RWPE1 (cell line): ENCODE results near the gene OMD.

Experiments used
- CTCF ChIA-PET: fragments of 350-600 bp; sonication (Branson Sonifier 250); formaldehyde crosslinking; extraction: SDS; loops from one replicate; lab custom pipeline; 2021; lab: Yijun Ruan, JAX
- POLR2A ChIA-PET: fragments of 400-600 bp; formaldehyde crosslinking; extraction: SDS; loops from one replicate; lab custom pipeline; 2020; ENCODE audit warnings: antibody characterized with exemption; ENCODE audit not compliant: low non-redundant PET; lab: Yijun Ruan, JAX
- DNase-seq: peaks from one replicate; pipeline ENCODE4 v3.0.0; 2012; ENCODE audit warnings: low spot score
- H3K27ac ChIP-seq: fragments of 450-650 bp; 2 replicates; pipeline ENCODE4 v1.5.1; 2017
- CTCF ChIP-seq: fragments of 450-650 bp; conservative IDR thresholded peaks from 2 replicates; pipeline ENCODE4 v1.5.1; 2017; ENCODE audit warnings: low read depth, mild to moderate bottlenecking

The OMD gene

DNA sequence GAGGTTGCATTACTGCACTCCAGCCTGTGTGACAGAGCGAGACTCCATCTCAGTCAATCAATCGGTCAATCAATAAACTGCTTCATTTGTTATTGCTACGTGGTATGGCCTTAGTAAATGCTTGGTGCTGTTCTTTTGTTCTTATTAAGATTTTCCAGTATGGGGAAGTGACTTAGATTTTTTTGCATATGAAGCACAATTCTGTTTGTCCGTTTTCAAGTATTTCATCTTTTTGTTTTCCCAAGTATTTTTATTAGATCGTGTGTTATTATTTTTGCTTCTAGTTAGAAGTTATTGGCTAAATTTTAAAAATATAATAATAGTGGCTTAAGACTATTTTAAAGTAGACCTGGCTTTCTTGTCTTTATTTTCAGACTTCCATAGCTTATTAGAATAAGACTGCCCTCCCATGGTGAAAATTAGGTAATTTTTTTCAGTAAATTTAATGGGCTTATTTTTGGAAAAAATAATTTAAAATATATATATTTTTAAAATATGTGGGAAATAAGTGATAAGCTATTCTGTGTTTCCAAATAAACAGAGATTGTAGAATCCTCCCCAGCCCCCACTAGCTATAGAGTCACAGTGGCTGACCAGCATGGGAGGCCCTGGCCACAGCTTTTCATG, 14.7 kb upstream of the OMD start:
- POLR2A ChIA-PET = no interaction called here
- CTCF ChIA-PET = interaction anchor here (0.6 to 1.3 kb wide), 6 partner anchors 9 to 670 kb away, joined by 3 to 4 read pairs (median 4); no protein-coding TSS in a partner anchor
- DNase-seq = peak; percentile 38
- TF ChIP-seq CTCF = peak; percentile 21; the same call in 1 of the 2 replicates
- no peak overlapping the region for H3K27ac ChIP-seq

GRCh38 chr9:92435263-92435662, 11.0 kb upstream of the OMD start:
- ChIA-PET POLR2A (no interaction called here), CTCF (no interaction called here)
- TF ChIP-seq CTCF = no peak
- H3K27ac ChIP-seq = no peak overlapping the region
- DNase-seq = no peak

GRCh38 chr9:92432972-92433548, 8.8 kb upstream of the OMD start:
- ChIA-PET POLR2A (no interaction called here), CTCF (no interaction called here)
- no peak for DNase-seq
- no peak overlapping the region for H3K27ac ChIP-seq
- no peak for TF ChIP-seq CTCF

- CTCF ChIA-PET = interaction anchor here (0.6 to 0.7 kb wide), 2 partner anchors 8 to 158 kb away, joined by 3 to 8 read pairs; no protein-coding TSS in a partner anchor
- H3K27ac ChIP-seq = no peak overlapping the region
- POLR2A ChIA-PET = no interaction called here
- no peak for TF ChIP-seq CTCF
- DNase-seq = no peak
Measured at GRCh38 chr9:92432350-92432749, 8.1 kb upstream of the OMD start.

GRCh38 chr9:92429836-92430235, 5.6 kb upstream of the OMD start:
- DNase-seq = no peak
- H3K27ac ChIP-seq = no peak overlapping the region
- ChIA-PET POLR2A (no interaction called here), CTCF (interaction anchor here (1.1 kb wide), 1 partner anchor 9 kb away, joined by 4 read pairs; no protein-coding TSS in a partner anchor)
- TF ChIP-seq CTCF = no peak

GRCh38 chr9:92426501-92427145, 2.4 kb upstream of the OMD start:
- ChIA-PET CTCF (interaction anchor here (0.6 kb wide), 2 partner anchors 75 to 296 kb away, joined by 3 read pairs; no protein-coding TSS in a partner anchor), POLR2A (no interaction called here)
- no peak for DNase-seq
- TF ChIP-seq CTCF = no peak
- no peak overlapping the region for H3K27ac ChIP-seq
